ENCODE measurements around the gene SLC4A1AP. TPM values are rescaled to one million over a fixed set of nuclear protein-coding genes. Genes with fewer than 3 reads are reported as not detected.
A peak's percentile ranks its signal among the peaks of the same experiment; 100 is the strongest.

SLC4A1AP gene
- total RNA-seq, 1 experiment from 2014 or later: 17.4 TPM

DNA sequence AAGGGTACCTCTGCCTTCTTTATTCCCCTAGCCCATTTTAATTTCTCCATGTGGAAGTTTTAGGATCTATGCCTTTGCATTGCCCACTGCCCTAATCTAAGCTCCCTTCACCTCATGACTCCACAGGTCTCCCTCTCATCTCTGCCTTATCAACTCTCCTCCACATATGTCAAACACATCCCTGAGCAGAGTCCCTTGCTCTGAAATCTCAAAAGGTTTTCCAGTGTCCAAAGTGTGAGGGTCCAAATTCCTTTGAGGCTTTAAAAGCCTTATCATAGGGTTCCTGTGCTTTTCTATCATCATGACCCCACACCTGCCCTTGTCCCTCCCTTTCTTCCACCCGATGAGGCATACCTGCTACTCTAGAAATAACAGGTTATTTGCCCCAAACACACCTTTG lies 38.6 kb downstream of the SLC4A1AP start:
- no peak for DNase-seq (ENCODE audit: low spot score)

DNA sequence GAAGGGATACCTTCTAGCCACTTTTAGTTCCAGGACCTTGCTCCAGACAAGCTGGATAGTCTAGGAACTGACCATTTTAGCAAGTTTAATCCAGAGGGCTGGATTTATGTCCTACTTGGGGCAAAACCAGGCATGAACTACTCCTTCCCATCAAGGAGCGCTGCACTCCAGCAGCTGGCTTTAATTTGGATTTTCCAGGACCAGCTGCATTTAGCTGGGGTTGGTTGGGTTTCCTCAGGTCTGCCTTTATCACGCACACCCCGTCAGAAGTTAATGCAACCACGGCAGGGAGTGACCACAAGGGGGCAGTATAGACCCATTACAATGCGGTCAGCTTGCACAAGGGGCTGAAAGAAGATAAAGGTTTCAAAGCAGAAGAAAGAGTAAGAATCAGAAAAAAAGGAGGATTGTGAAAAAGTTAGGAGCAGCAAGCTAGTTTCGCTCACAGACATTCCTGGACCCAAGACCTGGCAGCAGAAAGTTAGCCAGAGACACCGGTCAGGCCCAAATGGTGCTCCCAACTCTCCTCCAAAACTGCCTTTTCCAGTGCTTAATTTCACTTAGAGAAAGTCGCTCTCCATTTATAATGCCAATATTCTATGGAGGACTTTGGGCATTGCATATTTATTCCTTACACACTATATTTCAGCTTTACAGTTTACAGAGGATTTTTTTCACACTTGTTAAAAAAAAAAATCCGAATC lies 40.1 kb downstream of the SLC4A1AP start:
- peak; percentile 87 for DNase-seq (ENCODE audit: low spot score)

GRCh38 chr2:27704342-27704876 lies 40.7 kb downstream of the SLC4A1AP start:
- no peak for DNase-seq (ENCODE audit: low spot score)

DNA sequence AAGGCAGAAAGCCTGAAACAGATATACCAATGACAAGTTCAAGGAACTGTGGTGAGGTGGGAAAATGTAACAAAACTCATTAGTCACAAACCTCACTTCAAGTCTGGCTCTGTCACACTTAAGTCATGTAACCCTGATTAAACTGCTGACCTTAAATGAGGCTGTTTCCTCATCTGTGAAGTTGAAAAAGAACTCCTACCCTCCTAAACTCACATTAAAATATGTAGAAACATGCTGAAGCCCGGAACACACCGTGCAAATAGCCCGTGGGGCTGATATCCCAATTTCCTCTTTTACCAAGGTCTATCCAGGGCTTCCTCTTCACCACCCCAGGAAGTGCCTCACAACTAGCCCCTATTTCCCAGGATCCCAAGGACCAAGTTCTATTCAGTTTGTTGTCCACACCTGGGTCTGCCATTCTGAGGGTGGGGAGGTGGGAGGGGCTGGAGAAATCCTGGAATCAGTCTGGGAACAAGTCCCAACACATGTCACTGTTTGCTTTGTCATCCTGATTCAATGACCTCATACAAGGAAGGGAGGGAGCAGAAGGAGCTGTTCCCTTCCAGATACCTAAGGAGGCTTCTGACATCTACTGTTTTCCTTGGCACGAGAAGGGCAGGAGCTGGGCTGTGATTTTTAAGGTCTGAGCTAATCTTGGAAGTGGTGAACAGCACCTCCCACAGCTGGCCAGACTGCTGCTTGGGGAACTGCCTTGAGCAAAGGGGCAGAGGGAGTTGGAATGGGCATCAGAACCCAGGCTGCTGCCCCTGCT lies 42.3 kb downstream of the SLC4A1AP start:
- DNase-seq (ENCODE audit: low spot score): peak; percentile 96

DNA sequence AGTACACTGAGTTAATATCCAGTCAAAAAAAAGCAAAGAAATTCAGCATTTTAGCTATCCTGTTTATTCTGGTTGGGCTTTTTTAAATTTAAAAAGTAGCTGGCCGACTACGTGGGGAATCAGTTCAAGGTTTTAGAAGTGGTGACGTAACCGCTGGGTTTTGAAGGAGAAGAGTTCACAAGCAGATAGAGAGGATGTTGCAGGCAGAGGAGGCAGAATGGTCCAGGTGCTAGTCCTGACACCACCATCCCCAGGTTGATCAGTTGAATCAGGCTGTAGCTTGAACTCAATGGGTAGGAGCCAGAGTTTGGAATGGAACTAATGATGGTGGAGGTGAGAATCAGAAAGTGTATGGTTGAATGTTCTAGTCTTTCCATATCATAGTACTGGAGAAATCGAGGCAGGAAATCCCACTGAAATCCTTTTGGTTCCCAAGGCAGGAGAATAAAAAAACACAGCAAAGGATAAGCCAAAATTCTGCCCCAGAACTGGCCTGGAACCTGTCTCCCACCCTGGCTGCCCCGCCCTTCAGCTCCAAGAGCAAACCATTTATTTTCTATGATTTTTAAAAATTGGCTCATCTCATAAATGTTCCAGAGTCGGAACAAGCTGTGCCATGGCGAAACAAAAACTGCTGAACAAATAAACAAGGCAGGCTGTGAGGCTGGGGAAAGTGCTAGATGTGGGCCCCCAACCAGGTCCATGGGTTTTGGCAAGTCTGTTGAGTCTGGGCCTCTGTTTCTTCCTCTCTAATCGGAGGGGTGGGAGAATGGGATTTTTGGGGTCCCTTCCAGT lies 44.0 kb downstream of the SLC4A1AP start:
- no peak for DNase-seq (ENCODE audit: low spot score)

GRCh38 chr2:27708257-27708654 lies 44.6 kb downstream of the SLC4A1AP start:
- no peak for DNase-seq (ENCODE audit: low spot score)

GRCh38 chr2:27708666-27709065 lies 45.0 kb downstream of the SLC4A1AP start:
- no peak for DNase-seq (ENCODE audit: low spot score)

GRCh38 chr2:27709326-27709725 lies 45.6 kb downstream of the SLC4A1AP start:
- DNase-seq (ENCODE audit: low spot score): no peak

GRCh38 chr2:27709960-27710575 lies 46.4 kb downstream of the SLC4A1AP start:
- DNase-seq (ENCODE audit: low spot score): no peak

GRCh38 chr2:27710640-27711430 lies 47.1 kb downstream of the SLC4A1AP start:
- no peak for DNase-seq (ENCODE audit: low spot score)

- DNase-seq (ENCODE audit: low spot score): no peak
These were observed 48.1 kb downstream of the SLC4A1AP start for GRCh38 chr2:27711804-27712203.

- DNase-seq (ENCODE audit: low spot score): no peak
These were observed 48.8 kb downstream of the SLC4A1AP start for GRCh38 chr2:27712522-27712921.

- DNase-seq (ENCODE audit: low spot score): no peak
These were observed 49.5 kb downstream of the SLC4A1AP start for GRCh38 chr2:27713201-27713600.

DNA sequence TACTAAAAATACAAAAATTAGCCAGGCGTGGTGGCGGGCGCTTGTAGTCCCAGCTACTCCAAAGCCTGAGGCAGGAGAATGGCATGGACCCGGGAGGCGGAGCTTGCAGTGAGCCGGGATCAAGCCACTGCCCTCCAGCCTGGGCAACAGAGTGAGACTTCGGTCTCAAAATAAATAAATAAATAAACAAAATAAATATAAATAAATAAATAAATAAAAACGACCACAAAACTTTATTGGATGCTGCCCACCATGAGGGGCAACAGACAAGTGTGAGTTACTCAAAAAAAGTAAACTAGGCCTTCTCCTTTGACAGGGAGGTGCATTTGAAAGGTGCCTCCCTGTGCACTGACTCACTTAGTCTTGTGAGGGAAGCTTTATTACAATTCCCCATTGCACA lies 50.4 kb downstream of the SLC4A1AP start:
- DNase-seq (ENCODE audit: low spot score): no peak

DNA sequence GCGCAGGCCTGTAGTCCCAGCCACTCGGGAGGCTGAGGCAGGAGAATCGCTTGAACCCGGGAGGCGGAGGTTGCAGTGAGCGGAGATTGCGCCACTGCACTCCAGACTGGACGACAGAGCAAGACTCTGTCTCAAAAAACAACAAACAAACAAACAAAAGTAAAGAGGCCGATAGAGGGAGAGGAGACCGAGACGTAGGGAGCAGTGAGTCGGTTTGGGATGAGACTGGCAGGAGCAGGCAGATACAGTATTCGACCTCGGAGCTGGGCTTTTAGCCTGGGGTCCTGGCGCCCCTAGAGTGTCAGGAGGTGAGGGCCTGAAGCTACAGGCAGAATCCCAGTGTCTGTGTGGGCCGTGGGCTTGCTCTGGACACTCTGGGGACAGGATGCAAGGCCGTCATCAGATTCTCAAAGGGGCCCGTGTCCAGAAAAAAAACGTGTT lies 51.2 kb downstream of the SLC4A1AP start:
- no peak for DNase-seq (ENCODE audit: low spot score)

GRCh38 chr2:27715318-27716210 lies 51.9 kb downstream of the SLC4A1AP start:
- DNase-seq (ENCODE audit: low spot score): no peak

GRCh38 chr2:27716301-27717069 lies 52.8 kb downstream of the SLC4A1AP start:
- no peak for DNase-seq (ENCODE audit: low spot score)

DNA sequence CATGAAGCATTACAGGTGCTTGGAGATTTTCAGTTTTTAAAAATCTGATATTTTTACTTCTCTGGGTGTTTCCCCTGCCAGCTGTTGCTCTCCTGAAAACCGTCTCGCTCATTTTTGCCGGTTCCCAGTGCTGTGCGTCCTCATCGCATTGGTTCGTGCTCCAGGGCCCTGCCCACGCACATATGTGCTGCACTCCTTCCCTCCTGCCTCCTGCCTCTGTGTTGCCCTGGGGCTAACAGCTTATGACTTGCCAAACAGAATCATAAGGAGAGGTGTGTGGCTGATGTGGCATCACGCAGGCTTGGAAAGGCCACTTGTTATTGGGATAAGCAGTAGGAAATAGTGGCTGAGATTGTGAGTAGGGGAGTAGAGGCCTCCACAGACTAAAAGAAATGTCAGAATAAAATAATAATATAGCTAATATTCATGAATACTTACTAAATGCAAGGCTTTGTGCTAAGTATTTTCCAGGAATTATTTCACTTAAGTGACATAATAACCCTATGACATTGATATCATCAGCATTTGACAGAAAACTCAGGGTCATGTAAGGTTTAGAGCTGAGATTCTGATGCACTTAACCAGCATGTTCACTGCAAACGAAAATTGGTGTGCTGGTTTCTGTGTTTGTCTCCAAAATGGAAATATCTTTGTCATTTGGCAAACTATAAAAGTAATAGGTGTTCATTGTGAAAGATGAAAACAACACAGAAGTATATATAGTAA lies 53.5 kb downstream of the SLC4A1AP start:
- DNase-seq (ENCODE audit: low spot score): peak; percentile 72
